ENCODE data around the gene TGFB2.

Gene TGFB2

GRCh38 chr1:218388591-218388990, 43.5 kb downstream of the TGFB2 start:
- DNase-seq (ENCODE audit: low spot score), result no peak
- no peak overlapping the region for H3K27ac ChIP-seq (ENCODE audit: poor library complexity, severe bottlenecking)
- H3K36me3 ChIP-seq (ENCODE audit: low read depth), result no peaks in the 10 kb centered on the region
- no peaks in the 10 kb centered on the region for H3K9me3 ChIP-seq (ENCODE audit: severe bottlenecking)
- no peak for TF ChIP-seq CTCF (IDR thresholded peaks at IDR 0.05; ENCODE audit: poor library complexity, severe bottlenecking)
- no peak overlapping the region for H3K4me3 ChIP-seq (ENCODE audit: severe bottlenecking)
- H3K4me1 ChIP-seq (ENCODE audit: insufficient read depth, poor library complexity, severe bottlenecking), result peaks cover 12% of the 10 kb centered on the region
- no peak for ATAC-seq (ENCODE audit: low read depth)
- no peaks in the 10 kb centered on the region for H3K27me3 ChIP-seq (ENCODE audit: insufficient read depth, poor library complexity, severe bottlenecking)

GRCh38 chr1:218390618-218391017, 45.5 kb downstream of the TGFB2 start:
- no peaks in the 10 kb centered on the region for H3K27me3 ChIP-seq (ENCODE audit: insufficient read depth, poor library complexity, severe bottlenecking)
- no peaks in the 10 kb centered on the region for H3K9me3 ChIP-seq (ENCODE audit: severe bottlenecking)
- TF ChIP-seq CTCF (IDR thresholded peaks at IDR 0.05; ENCODE audit: poor library complexity, severe bottlenecking), result no peak
- H3K4me1 ChIP-seq (ENCODE audit: insufficient read depth, poor library complexity, severe bottlenecking), result peaks cover 8% of the 10 kb centered on the region
- no peak overlapping the region for H3K4me3 ChIP-seq (ENCODE audit: severe bottlenecking)
- DNase-seq (ENCODE audit: low spot score) (no peak), ATAC-seq (ENCODE audit: low read depth) (peak; percentile 58)
- H3K27ac ChIP-seq (ENCODE audit: poor library complexity, severe bottlenecking), result peak overlapping the region; percentile 26
- no peaks in the 10 kb centered on the region for H3K36me3 ChIP-seq (ENCODE audit: low read depth)

DNA sequence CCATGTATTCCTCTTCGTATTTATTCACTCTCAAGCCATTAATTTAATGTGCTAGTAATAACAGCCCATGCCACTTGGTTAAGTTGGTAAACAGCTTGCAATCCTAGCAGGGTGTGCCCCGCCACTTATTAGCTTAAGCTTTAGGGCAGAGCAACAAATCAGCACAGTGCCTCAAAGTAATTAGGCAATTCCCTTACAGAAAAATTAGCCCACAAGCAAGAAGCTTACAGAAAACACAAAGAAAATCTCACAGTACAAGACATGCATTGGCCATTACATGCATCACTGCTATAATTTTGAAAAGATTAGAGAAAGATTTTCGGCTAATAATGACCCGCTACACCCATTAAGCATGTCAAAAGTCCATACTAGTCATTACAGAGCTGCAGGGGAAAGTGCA, 47.6 kb downstream of the TGFB2 start:
- H3K27ac ChIP-seq (ENCODE audit: poor library complexity, severe bottlenecking), result no peak overlapping the region
- no peak for DNase-seq (ENCODE audit: low spot score)
- no peaks in the 10 kb centered on the region for H3K27me3 ChIP-seq (ENCODE audit: insufficient read depth, poor library complexity, severe bottlenecking)
- TF ChIP-seq CTCF (IDR thresholded peaks at IDR 0.05; ENCODE audit: poor library complexity, severe bottlenecking), result no peak
- H3K9me3 ChIP-seq (ENCODE audit: severe bottlenecking), result no peaks in the 10 kb centered on the region
- no peak for ATAC-seq (ENCODE audit: low read depth)
- H3K4me1 ChIP-seq (ENCODE audit: insufficient read depth, poor library complexity, severe bottlenecking), result peaks cover 8% of the 10 kb centered on the region
- no peaks in the 10 kb centered on the region for H3K36me3 ChIP-seq (ENCODE audit: low read depth)
- H3K4me3 ChIP-seq (ENCODE audit: severe bottlenecking), result no peak overlapping the region

DNA sequence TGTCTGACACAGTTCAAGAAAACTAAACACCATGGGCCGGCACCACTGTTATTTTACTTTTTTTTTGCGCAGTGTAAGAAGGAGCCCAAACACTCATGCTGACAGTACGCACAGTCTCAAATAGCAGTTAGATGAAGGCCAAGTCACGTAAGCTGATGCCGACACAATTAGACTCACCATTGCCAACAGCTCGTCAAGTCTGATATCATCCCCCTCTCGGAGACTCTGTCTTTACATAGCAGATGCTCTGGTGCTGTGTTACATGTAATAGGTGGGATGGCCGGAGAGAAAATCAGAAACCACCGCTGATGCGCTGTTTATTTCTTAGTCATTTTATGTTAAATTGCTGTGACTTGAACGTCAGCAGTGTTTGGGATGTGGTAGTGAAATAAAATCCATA, 49.3 kb downstream of the TGFB2 start:
- no peak for TF ChIP-seq CTCF (IDR thresholded peaks at IDR 0.05; ENCODE audit: poor library complexity, severe bottlenecking)
- ATAC-seq (ENCODE audit: low read depth) (no peak), DNase-seq (ENCODE audit: low spot score) (no peak)
- Histone ChIP-seq H3K27ac (ENCODE audit: poor library complexity, severe bottlenecking) (no peak overlapping the region), H3K4me3 (ENCODE audit: severe bottlenecking) (no peak overlapping the region), H3K9me3 (ENCODE audit: severe bottlenecking) (no peaks in the 10 kb centered on the region), H3K4me1 (ENCODE audit: insufficient read depth, poor library complexity, severe bottlenecking) (peaks cover 8% of the 10 kb centered on the region), H3K27me3 (ENCODE audit: insufficient read depth, poor library complexity, severe bottlenecking) (no peaks in the 10 kb centered on the region), H3K36me3 (ENCODE audit: low read depth) (no peaks in the 10 kb centered on the region)

- H3K27me3 ChIP-seq (ENCODE audit: insufficient read depth, poor library complexity, severe bottlenecking), result no peaks in the 10 kb centered on the region
- peaks cover 8% of the 10 kb centered on the region for H3K4me1 ChIP-seq (ENCODE audit: insufficient read depth, poor library complexity, severe bottlenecking)
- no peak for DNase-seq (ENCODE audit: low spot score)
- no peaks in the 10 kb centered on the region for H3K36me3 ChIP-seq (ENCODE audit: low read depth)
- TF ChIP-seq CTCF (IDR thresholded peaks at IDR 0.05; ENCODE audit: poor library complexity, severe bottlenecking), result no peak
- no peak overlapping the region for H3K4me3 ChIP-seq (ENCODE audit: severe bottlenecking)
- ATAC-seq (ENCODE audit: low read depth), result no peak
- H3K27ac ChIP-seq (ENCODE audit: poor library complexity, severe bottlenecking), result no peak overlapping the region
- H3K9me3 ChIP-seq (ENCODE audit: severe bottlenecking), result no peaks in the 10 kb centered on the region
Measured at GRCh38 chr1:218394989-218395388, 49.9 kb downstream of the TGFB2 start.
